H1 (cell line): Measurements from ENCODE around the gene GGA1. TPM values are rescaled to one million over a fixed set of nuclear protein-coding genes. Genes with fewer than 3 reads are reported as not detected.

Source experiments
- BCL11A ChIP-seq, 2 experiments: IDR thresholded peaks; one replicate each; pipeline ENCODE4 v1.6.1; 2011; ENCODE audit warnings: low read depth in 2 of 2, low read length in 2 of 2, mild to moderate bottlenecking in 2 of 2
- CBX8 ChIP-seq: fragments of 300-800, 300-1000 bp; sonication (generic); IDR thresholded peaks from 2 replicates; pipeline ENCODE4 v1.7.1; 2016; ENCODE audit warnings: low read depth, low read length, borderline replicate concordance
- CREB1 ChIP-seq: IDR thresholded peaks from 2 replicates; pipeline ENCODE4 v1.6.1; 2012; ENCODE audit warnings: inconsistent platforms
- KDM4A ChIP-seq: IDR thresholded peaks from one replicate; pipeline ENCODE4 v1.7.1; 2012; ENCODE audit warnings: low read depth, mild to moderate bottlenecking, moderate library complexity, low read length, inconsistent platforms; ENCODE audit not compliant: severe bottlenecking
- RFX5 ChIP-seq: IDR thresholded peaks from 2 replicates; pipeline ENCODE4 v1.6.1; 2011; ENCODE audit warnings: low read depth, low read length, improper control_type of control experiment, borderline replicate concordance
- RNF2 ChIP-seq: fragments of 200-900, 300-1000 bp; sonication (generic); IDR thresholded peaks from 2 replicates; pipeline ENCODE4 v1.7.1; 2016; ENCODE audit warnings: borderline replicate concordance, low read depth, mild to moderate bottlenecking, antibody characterized with exemption, low read length; ENCODE audit not compliant: poor library complexity, severe bottlenecking; ENCODE audit errors: missing control alignments
- SP4 ChIP-seq: IDR thresholded peaks from 2 replicates; pipeline ENCODE4 v1.6.1; 2012; ENCODE audit warnings: low read length, inconsistent platforms
- polyA plus RNA-seq, 7 experiments: library from polyadenylated mRNA; depleted of rRNA in 3 of 7; stranded (reverse) in 5 of 7; unstranded in 2 of 7; fragments of >200 nt in 5 of 7; fragments of 200-250 nt in 2 of 7; gene quantifications; 1 replicate in 5 of 7; 2 replicates in 1 of 7; 4 replicates in 1 of 7; pipeline versions ENCODE4 v1.2.1 to v1.2.3, GENCODE V29; 2011 to 2013; ENCODE audit warnings: missing spikeins in 2 of 7, mixed read lengths in 2 of 7
- total RNA-seq: library from RNA; stranded (reverse); fragmentation: NEBNext Ultra II Directional; extraction: Animal tissue kit (Norgen Biotek cat#: 25700); gene quantifications from 2 replicates; pipeline ENCODE4 v1.2.1, GENCODE V29; 2021
- TF ChIP-seq, protein P1 (sequence below): fragments of 300-600 bp; sonication (generic); IDR thresholded peaks from 2 replicates; pipeline ENCODE4 v1.7.1; 2012; ENCODE audit warnings: low read length, moderate library complexity, mild to moderate bottlenecking, inconsistent platforms; ENCODE audit not compliant: insufficient replicate concordance

Gene GGA1
- total and polyA plus RNA-seq, 2 of the 8 experiments (the other 6 are each of a cell fraction or from before 2014, with no cell fraction given) = 49.3 to 57.2 TPM

DNA sequence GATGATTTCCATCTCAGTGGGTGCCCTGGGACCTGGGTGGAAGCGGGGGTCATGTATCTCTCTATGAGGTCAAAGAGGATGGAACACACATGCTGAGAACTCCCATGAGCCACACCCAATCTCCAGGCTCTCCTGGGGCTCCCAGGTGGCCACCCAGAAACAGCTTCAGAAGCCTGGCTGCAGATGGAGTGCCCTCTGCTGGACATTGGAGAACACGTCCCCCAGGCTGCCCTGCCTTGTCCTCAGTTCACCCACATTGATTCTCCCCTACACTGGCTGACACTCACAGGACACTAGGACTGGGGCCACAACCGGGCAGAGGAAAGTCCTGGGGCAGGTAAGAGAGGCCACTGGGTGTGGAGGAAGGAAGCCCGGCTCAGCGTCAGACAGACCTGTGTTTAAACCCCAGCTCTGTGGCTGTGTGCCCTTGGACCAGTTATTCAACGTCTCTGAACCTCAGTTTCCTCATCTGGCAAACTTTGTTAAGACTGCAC, 73.0 kb downstream of the GGA1 start (continued):
- TF ChIP-seq, protein P1, sequence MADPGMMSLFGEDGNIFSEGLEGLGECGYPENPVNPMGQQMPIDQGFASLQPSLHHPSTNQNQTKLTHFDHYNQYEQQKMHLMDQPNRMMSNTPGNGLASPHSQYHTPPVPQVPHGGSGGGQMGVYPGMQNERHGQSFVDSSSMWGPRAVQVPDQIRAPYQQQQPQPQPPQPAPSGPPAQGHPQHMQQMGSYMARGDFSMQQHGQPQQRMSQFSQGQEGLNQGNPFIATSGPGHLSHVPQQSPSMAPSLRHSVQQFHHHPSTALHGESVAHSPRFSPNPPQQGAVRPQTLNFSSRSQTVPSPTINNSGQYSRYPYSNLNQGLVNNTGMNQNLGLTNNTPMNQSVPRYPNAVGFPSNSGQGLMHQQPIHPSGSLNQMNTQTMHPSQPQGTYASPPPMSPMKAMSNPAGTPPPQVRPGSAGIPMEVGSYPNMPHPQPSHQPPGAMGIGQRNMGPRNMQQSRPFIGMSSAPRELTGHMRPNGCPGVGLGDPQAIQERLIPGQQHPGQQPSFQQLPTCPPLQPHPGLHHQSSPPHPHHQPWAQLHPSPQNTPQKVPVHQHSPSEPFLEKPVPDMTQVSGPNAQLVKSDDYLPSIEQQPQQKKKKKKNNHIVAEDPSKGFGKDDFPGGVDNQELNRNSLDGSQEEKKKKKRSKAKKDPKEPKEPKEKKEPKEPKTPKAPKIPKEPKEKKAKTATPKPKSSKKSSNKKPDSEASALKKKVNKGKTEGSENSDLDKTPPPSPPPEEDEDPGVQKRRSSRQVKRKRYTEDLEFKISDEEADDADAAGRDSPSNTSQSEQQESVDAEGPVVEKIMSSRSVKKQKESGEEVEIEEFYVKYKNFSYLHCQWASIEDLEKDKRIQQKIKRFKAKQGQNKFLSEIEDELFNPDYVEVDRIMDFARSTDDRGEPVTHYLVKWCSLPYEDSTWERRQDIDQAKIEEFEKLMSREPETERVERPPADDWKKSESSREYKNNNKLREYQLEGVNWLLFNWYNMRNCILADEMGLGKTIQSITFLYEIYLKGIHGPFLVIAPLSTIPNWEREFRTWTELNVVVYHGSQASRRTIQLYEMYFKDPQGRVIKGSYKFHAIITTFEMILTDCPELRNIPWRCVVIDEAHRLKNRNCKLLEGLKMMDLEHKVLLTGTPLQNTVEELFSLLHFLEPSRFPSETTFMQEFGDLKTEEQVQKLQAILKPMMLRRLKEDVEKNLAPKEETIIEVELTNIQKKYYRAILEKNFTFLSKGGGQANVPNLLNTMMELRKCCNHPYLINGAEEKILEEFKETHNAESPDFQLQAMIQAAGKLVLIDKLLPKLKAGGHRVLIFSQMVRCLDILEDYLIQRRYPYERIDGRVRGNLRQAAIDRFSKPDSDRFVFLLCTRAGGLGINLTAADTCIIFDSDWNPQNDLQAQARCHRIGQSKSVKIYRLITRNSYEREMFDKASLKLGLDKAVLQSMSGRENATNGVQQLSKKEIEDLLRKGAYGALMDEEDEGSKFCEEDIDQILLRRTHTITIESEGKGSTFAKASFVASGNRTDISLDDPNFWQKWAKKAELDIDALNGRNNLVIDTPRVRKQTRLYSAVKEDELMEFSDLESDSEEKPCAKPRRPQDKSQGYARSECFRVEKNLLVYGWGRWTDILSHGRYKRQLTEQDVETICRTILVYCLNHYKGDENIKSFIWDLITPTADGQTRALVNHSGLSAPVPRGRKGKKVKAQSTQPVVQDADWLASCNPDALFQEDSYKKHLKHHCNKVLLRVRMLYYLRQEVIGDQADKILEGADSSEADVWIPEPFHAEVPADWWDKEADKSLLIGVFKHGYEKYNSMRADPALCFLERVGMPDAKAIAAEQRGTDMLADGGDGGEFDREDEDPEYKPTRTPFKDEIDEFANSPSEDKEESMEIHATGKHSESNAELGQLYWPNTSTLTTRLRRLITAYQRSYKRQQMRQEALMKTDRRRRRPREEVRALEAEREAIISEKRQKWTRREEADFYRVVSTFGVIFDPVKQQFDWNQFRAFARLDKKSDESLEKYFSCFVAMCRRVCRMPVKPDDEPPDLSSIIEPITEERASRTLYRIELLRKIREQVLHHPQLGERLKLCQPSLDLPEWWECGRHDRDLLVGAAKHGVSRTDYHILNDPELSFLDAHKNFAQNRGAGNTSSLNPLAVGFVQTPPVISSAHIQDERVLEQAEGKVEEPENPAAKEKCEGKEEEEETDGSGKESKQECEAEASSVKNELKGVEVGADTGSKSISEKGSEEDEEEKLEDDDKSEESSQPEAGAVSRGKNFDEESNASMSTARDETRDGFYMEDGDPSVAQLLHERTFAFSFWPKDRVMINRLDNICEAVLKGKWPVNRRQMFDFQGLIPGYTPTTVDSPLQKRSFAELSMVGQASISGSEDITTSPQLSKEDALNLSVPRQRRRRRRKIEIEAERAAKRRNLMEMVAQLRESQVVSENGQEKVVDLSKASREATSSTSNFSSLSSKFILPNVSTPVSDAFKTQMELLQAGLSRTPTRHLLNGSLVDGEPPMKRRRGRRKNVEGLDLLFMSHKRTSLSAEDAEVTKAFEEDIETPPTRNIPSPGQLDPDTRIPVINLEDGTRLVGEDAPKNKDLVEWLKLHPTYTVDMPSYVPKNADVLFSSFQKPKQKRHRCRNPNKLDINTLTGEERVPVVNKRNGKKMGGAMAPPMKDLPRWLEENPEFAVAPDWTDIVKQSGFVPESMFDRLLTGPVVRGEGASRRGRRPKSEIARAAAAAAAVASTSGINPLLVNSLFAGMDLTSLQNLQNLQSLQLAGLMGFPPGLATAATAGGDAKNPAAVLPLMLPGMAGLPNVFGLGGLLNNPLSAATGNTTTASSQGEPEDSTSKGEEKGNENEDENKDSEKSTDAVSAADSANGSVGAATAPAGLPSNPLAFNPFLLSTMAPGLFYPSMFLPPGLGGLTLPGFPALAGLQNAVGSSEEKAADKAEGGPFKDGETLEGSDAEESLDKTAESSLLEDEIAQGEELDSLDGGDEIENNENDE = no peak
- TF ChIP-seq SP4 (no peak), RNF2 (no peak), BCL11A (IDR thresholded peaks at IDR 0.05; ENCODE audit: low read depth in 2 of 2, low read length in 2 of 2) (no peak), RFX5 (no peak), CREB1 (0 out of 2 replicates have a peak, but pooled peaks have one; percentile 18), CBX8 (no peak), KDM4A (no peak)
